SK-N-SH treated with all-trans-retinoic acid at 6 μM for 48 hours (cell line): ENCODE data around the gene ASB7.

Experiments used
- ATAC-seq: fragments of 200-7000 bp; cut with Tn5 transposase; 3 replicates; pipeline ENCODE4 v1.9.1; 2020; ENCODE audit warnings: mild to moderate bottlenecking, moderate library complexity
- ARNTL ChIP-seq: fragments of 450-650 bp; formaldehyde crosslinking; IDR thresholded peaks from 2 replicates; pipeline ENCODE4 v1.5.0; 2020; ENCODE audit warnings: low read depth, mild to moderate bottlenecking, moderate library complexity, borderline replicate concordance
- BACH2 ChIP-seq: fragments of 250-450 bp; sonication (Bioruptor Pico); IDR thresholded peaks from 2 replicates; pipeline ENCODE4 v1.9.0; 2021; ENCODE audit warnings: mild to moderate bottlenecking, borderline replicate concordance
- CSDC2 ChIP-seq: fragments of 250-450 bp; sonication (Bioruptor Pico); IDR thresholded peaks from 2 replicates; pipeline ENCODE4 v1.5.0; 2020; ENCODE audit warnings: mild to moderate bottlenecking, moderate library complexity
- CSRNP3 ChIP-seq: fragments of 250-450 bp; sonication (Bioruptor Pico); IDR thresholded peaks from 2 replicates; pipeline ENCODE4 v1.5.1; 2021; ENCODE audit warnings: mild to moderate bottlenecking, moderate library complexity
- ESRRG ChIP-seq: fragments of 250-450 bp; sonication (Bioruptor Pico); IDR thresholded peaks from 2 replicates; pipeline ENCODE4 v1.6.1; 2021; ENCODE audit warnings: mild to moderate bottlenecking
- GLIS3 ChIP-seq: fragments of 250-450 bp; sonication (Bioruptor Pico); IDR thresholded peaks from 2 replicates; pipeline ENCODE4 v1.5.0; 2020; ENCODE audit warnings: mild to moderate bottlenecking, moderate library complexity
- ISL1 ChIP-seq: fragments of 250-450 bp; sonication (Bioruptor Pico); IDR thresholded peaks from 2 replicates; pipeline ENCODE4 v2.1.2; 2022; ENCODE audit warnings: mild to moderate bottlenecking, moderate library complexity
- OSR1 ChIP-seq: fragments of 250-450 bp; sonication (Bioruptor Pico); IDR thresholded peaks from 2 replicates; pipeline ENCODE4 v1.8.0; 2022; ENCODE audit warnings: moderate library complexity, mild to moderate bottlenecking, inconsistent platforms
- PATZ1 ChIP-seq: fragments of 250-450 bp; sonication (Bioruptor Pico); IDR thresholded peaks from 2 replicates; pipeline ENCODE4 v1.8.0; 2020; ENCODE audit warnings: mild to moderate bottlenecking, moderate library complexity, borderline replicate concordance
- PPARA ChIP-seq: fragments of 250-450 bp; sonication (Bioruptor Pico); IDR thresholded peaks from 2 replicates; pipeline ENCODE4 v1.5.0; 2020; ENCODE audit warnings: mild to moderate bottlenecking, borderline replicate concordance
- RARB ChIP-seq: fragments of 250-450 bp; sonication (Bioruptor Pico); IDR thresholded peaks from 2 replicates; pipeline ENCODE4 v1.8.0; 2021; ENCODE audit warnings: mild to moderate bottlenecking, moderate library complexity
- TCF4 ChIP-seq: fragments of 250-450 bp; sonication (Bioruptor Pico); IDR thresholded peaks from 2 replicates; pipeline ENCODE4 v1.8.0; 2021; ENCODE audit warnings: mild to moderate bottlenecking, moderate library complexity, borderline replicate concordance
- ZFP3 ChIP-seq: fragments of 250-450 bp; sonication (Bioruptor Pico); IDR thresholded peaks from 2 replicates; pipeline ENCODE4 v1.5.0; 2020; ENCODE audit warnings: mild to moderate bottlenecking, moderate library complexity
- ZFP30 ChIP-seq: fragments of 450-650 bp; formaldehyde crosslinking; IDR thresholded peaks from 2 replicates; pipeline ENCODE4 v1.5.0; 2022; ENCODE audit warnings: mild to moderate bottlenecking, moderate library complexity
- ZNF565 ChIP-seq: fragments of 450-650 bp; formaldehyde crosslinking; conservative IDR thresholded peaks from 2 replicates; pipeline ENCODE4 v1.5.0; 2020; ENCODE audit warnings: low read depth, mild to moderate bottlenecking, moderate library complexity
- ZNF70 ChIP-seq: fragments of 450-650 bp; formaldehyde crosslinking; IDR thresholded peaks from 2 replicates; pipeline ENCODE4 v1.5.0; 2020; ENCODE audit warnings: mild to moderate bottlenecking, moderate library complexity
- ZNF8 ChIP-seq: fragments of 450-650 bp; formaldehyde crosslinking; IDR thresholded peaks from 2 replicates; pipeline ENCODE4 v1.5.0; 2020; ENCODE audit warnings: mild to moderate bottlenecking, moderate library complexity
- TF ChIP-seq, protein P1 (sequence below): fragments of 250-450 bp; sonication (Bioruptor Pico); IDR thresholded peaks from 2 replicates; pipeline ENCODE4 v1.5.1; 2020; ENCODE audit warnings: low read depth, mild to moderate bottlenecking, moderate library complexity
- TF ChIP-seq, protein P2 (sequence below): fragments of 250-450 bp; sonication (Bioruptor Pico); IDR thresholded peaks from 2 replicates; pipeline ENCODE4 v1.8.0; 2021; ENCODE audit warnings: low read depth, mild to moderate bottlenecking, moderate library complexity, borderline replicate concordance

Gene ASB7

GRCh38 chr15:100680726-100681125 lies 78.3 kb downstream of the ASB7 start:
- TF ChIP-seq CSRNP3 (CRISPR knock-in tag) (no peak), ZNF8 (CRISPR knock-in tag) (no peak), ZNF70 (no peak), ZNF565 (CRISPR knock-in tag) (no peak), PPARA (CRISPR knock-in tag) (no peak)
- no peak for ATAC-seq

DNA sequence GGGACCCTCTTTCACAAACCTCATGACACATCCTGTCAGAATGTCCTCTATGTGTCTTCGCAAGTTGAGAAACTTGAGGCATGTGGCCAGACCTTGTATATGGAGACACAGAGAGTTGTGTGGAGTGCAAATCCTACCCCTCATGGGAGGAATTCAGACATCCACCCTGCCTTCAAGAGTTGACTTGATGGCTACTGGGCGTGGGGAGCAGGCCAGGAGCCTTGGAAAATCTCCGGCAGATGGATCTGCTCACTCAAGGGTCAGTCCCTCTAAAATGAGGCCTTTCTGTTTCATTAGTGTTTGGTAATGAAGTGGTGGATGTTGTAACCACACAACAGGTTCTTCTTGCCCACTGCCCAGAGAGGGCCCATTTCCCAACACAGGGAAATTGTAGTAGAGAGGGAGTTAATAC lies 79.0 kb downstream of the ASB7 start:
- no peak for ATAC-seq
- TF ChIP-seq ZNF70: no peak

DNA sequence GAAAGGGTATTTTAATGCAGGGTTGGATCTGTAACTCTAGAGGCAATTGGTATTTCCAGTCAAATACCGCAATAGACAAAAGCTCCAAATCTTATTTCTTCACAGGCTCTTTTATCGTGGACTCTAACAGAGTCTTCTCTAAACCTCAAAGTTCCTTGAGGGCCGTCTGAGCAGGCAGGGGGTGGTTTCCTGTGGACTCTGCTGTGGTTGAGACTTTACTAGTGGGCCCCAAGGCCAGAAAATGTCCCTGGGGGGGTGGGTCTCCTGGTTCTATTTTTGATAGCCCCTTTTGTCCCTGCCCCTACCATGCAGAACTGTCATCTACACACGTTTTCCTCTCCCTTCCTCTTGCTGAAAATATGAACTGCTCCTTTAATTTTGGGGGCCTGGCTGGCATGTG lies 80.1 kb downstream of the ASB7 start:
- TF ChIP-seq ISL1 (CRISPR knock-in tag) (no peak), ARNTL (CRISPR knock-in tag) (no peak), PATZ1 (CRISPR knock-in tag) (no peak), CSRNP3 (CRISPR knock-in tag) (no peak), CSDC2 (no peak), ZNF8 (CRISPR knock-in tag) (no peak), RARB (CRISPR knock-in tag) (no peak), ESRRG (CRISPR knock-in tag) (no peak), ZFP30 (CRISPR knock-in tag) (no peak)
- TF ChIP-seq, protein P1, sequence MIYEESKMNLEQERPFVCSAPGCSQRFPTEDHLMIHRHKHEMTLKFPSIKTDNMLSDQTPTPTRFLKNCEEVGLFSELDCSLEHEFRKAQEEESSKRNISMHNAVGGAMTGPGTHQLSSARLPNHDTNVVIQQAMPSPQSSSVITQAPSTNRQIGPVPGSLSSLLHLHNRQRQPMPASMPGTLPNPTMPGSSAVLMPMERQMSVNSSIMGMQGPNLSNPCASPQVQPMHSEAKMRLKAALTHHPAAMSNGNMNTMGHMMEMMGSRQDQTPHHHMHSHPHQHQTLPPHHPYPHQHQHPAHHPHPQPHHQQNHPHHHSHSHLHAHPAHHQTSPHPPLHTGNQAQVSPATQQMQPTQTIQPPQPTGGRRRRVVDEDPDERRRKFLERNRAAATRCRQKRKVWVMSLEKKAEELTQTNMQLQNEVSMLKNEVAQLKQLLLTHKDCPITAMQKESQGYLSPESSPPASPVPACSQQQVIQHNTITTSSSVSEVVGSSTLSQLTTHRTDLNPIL (CRISPR knock-in tag): no peak
- TF ChIP-seq, protein P2, sequence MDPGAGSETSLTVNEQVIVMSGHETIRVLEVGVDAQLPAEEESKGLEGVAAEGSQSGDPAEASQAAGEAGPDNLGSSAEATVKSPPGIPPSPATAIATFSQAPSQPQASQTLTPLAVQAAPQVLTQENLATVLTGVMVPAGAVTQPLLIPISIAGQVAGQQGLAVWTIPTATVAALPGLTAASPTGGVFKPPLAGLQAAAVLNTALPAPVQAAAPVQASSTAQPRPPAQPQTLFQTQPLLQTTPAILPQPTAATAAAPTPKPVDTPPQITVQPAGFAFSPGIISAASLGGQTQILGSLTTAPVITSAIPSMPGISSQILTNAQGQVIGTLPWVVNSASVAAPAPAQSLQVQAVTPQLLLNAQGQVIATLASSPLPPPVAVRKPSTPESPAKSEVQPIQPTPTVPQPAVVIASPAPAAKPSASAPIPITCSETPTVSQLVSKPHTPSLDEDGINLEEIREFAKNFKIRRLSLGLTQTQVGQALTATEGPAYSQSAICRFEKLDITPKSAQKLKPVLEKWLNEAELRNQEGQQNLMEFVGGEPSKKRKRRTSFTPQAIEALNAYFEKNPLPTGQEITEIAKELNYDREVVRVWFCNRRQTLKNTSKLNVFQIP (CRISPR knock-in tag): no peak
- no peak for ATAC-seq

GRCh38 chr15:100683434-100683833 lies 81.0 kb downstream of the ASB7 start:
- no peak for ATAC-seq
- TF ChIP-seq PATZ1 (CRISPR knock-in tag) (no peak), ZFP3 (CRISPR knock-in tag) (no peak)

- ATAC-seq: no peak
- TF ChIP-seq ZFP3 (CRISPR knock-in tag) (no peak), ARNTL (CRISPR knock-in tag) (no peak), ZNF565 (CRISPR knock-in tag) (no peak), BACH2 (no peak), GLIS3 (CRISPR knock-in tag) (no peak), ZFP30 (CRISPR knock-in tag) (no peak), TCF4 (CRISPR knock-in tag) (no peak), OSR1 (CRISPR knock-in tag) (no peak), CSRNP3 (CRISPR knock-in tag) (no peak)
- TF ChIP-seq, protein P1 (CRISPR knock-in tag): no peak
These were observed 82.2 kb downstream of the ASB7 start for GRCh38 chr15:100684591-100684990.
